ENCODE results near the gene MDN1.
"Not testable (repeated sequence)": the region's sequence is repeated elsewhere in the genome, so short reads cannot be mapped to it uniquely, and the experiment has no call there.

Gene MDN1

DNA sequence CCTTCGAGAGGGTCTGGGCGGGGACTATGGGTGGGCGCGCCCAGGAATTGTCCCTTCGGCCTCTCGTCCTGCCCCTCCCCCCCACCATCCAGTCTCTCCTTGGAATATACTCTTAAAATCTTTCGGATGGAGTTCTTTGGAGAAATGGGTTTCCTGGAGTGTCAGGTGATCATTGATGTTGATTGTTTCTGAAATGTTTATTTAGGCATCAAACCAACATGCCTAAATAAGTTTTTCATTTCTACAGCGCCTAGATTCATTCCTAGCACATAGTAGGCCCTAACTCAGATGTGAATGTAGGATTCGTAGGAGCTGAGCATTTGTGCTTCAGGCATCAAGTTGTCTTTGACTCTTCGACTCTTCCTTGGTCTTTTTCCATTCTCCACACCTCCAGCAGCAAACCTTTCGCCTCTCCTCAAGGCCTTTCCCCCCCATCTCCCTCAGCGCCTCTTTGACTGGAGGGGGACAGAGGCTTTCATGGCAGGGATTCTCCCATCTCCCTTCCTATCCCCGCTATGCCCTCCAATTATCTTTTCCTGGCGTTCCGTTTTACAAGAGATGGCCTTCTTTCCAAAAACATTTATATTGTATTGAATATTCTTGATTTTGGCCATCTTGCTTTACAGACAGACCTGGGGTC lies 10.7 kb upstream of the MDN1 start:
- no peaks in the 10 kb centered on the region for H3K9me3 ChIP-seq (ENCODE audit: control extremely low read depth in 1 of 5, control insufficient read depth in 4 of 5, insufficient read depth in 2 of 5, low read depth in 1 of 5, low read length in 4 of 5)
- DNase-seq: peak in 1 of 3 donors; percentile 4
- H3K4me1 ChIP-seq (ENCODE audit: control extremely low read depth in 1 of 4, control insufficient read depth in 4 of 4, insufficient read depth in 4 of 4, low read length in 3 of 4): peaks cover 7 to 21% (median 9%) of the 10 kb centered on the region in 4 experiments
- H3K27ac ChIP-seq (ENCODE audit: insufficient read depth in 1 of 2, low read depth in 1 of 2, low read length in 2 of 2, poor library complexity in 1 of 2, severe bottlenecking in 2 of 2): peak overlapping the region; percentile 46 to 79
- ChIA-PET CTCF (no interaction called here), POLR2A (no interaction called here)
- peak overlapping the region; percentile 86 to 98 (median 95) for H3K4me3 ChIP-seq (ENCODE audit: control insufficient read depth in 1 of 7, extremely low read depth in 1 of 7, insufficient read depth in 4 of 7, low read depth in 2 of 7, low read length in 6 of 7)
- peaks cover 0 to 14% (median 6%) of the 10 kb centered on the region in 4 experiments for H3K36me3 ChIP-seq (ENCODE audit: control insufficient read depth in 4 of 4, insufficient read depth in 4 of 4, low read length in 3 of 4)
- 50% methylated on average over 2 of the region's 15 CpGs for WGBS (ENCODE audit: insufficient coverage)
- H3K27me3 ChIP-seq (replicated peaks in 2 of 5; ENCODE audit: control insufficient read depth in 4 of 5, insufficient read depth in 5 of 5, low read length in 4 of 5): no peaks in the 10 kb centered on the region

DNA sequence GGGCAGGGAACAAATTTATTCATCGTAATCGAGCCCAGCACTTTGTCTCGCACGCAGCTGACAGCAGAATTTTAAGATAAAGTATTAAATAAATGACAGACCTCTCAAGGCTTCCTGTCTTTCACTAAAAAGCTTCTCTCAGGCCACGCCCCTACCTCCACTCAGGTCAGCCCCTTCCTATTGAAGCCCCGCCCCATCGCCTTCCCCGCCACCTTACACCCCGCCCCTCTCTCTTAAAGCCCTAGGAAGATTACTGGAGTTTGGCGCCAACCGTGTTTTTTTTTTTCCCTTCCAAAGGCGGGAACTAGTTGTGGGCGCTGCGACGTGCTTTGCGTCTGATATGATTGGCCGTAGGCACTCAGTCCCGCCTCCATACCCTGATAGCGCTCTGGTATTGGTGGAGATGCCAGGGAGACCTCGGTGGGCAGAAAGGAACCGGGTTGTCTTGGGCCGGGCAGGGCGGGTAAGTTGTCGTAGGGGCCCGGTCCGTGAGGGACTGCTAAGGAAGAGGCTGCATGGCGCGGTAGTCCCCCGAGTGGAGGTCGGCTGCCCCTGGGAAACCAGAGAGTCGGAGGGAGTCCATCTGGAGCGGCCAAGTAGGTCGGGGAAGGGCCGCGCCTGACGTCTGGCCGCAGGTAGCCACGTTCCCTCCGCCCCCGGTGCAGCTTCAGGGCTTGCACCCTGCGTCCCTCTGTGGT lies 10.0 kb upstream of the MDN1 start, which contains the start of gene CASP8AP2:
CASP8AP2 (plus strand) TSS at position 409 of the 698 bp plus-strand sequence.
- ChIA-PET CTCF (interaction anchor here (0.9 to 2.2 kb wide), 2 partner anchors 10 to 17 kb away, joined by 3 to 14 read pairs; partner anchors contain the start of gene MDN1), POLR2A (interaction anchor here (1.0 kb wide), 1 partner anchor 10 kb away, joined by 5 read pairs; the partner anchor contains the start of gene MDN1)
- Histone ChIP-seq H3K36me3 (ENCODE audit: control insufficient read depth in 4 of 4, insufficient read depth in 4 of 4, low read length in 3 of 4) (peaks cover 0 to 12% (median 6%) of the 10 kb centered on the region in 4 experiments), H3K4me3 (ENCODE audit: control insufficient read depth in 1 of 7, extremely low read depth in 1 of 7, insufficient read depth in 4 of 7, low read depth in 2 of 7, low read length in 6 of 7) (peak within 1 kb of the TSS; percentile 86 to 99 (median 96)), H3K4me1 (ENCODE audit: control extremely low read depth in 1 of 4, control insufficient read depth in 4 of 4, insufficient read depth in 4 of 4, low read length in 3 of 4) (peaks cover 7 to 21% (median 9%) of the 10 kb centered on the region in 4 experiments), H3K9me3 (ENCODE audit: control extremely low read depth in 1 of 5, control insufficient read depth in 4 of 5, insufficient read depth in 2 of 5, low read depth in 1 of 5, low read length in 4 of 5) (no peaks in the 10 kb centered on the region), H3K27me3 (replicated peaks in 2 of 5; ENCODE audit: control insufficient read depth in 4 of 5, insufficient read depth in 5 of 5, low read length in 4 of 5) (no peaks in the 10 kb centered on the region), H3K27ac (ENCODE audit: insufficient read depth in 1 of 2, low read depth in 1 of 2, low read length in 2 of 2, poor library complexity in 1 of 2, severe bottlenecking in 2 of 2) (peak within 1 kb of the TSS; percentile 79 to 89)
- WGBS (ENCODE audit: insufficient coverage): 0% methylated on average over 36 of the region's 41 CpGs
- peak; percentile 100 for DNase-seq

DNA sequence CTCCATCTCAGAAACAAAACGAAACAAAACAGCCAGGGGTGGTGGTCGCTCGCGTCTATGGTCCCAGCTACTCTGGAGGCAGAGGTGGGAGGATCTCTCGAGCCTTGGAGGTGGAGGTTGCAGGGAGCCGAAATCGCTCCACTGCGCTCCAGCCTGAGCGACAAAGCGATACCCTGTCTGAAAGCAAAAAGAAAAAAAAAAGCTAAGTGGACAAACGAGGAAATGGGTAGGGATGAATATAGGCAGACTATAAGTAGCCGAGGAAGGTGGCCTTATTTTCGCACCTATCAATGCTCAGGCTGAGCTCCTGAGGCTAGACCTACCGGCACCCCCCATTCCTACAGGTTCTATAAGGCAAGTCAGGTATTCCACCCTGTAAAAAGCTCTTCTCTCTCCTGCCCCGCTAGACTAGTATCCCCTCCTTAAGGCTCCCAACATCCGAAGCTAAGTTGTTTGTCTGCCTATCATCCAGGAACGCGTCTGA lies 9.4 kb upstream of the MDN1 start:
- Histone ChIP-seq H3K9me3 (ENCODE audit: control extremely low read depth in 1 of 5, control insufficient read depth in 4 of 5, insufficient read depth in 2 of 5, low read depth in 1 of 5, low read length in 4 of 5) (no peaks in the 10 kb centered on the region), H3K4me3 (ENCODE audit: control insufficient read depth in 1 of 7, extremely low read depth in 1 of 7, insufficient read depth in 4 of 7, low read depth in 2 of 7, low read length in 6 of 7) (peak overlapping the region; percentile 77 to 99 (median 96)), H3K4me1 (ENCODE audit: control extremely low read depth in 1 of 4, control insufficient read depth in 4 of 4, insufficient read depth in 4 of 4, low read length in 3 of 4) (peaks cover 7 to 21% (median 9%) of the 10 kb centered on the region in 4 experiments), H3K27ac (ENCODE audit: insufficient read depth in 1 of 2, low read depth in 1 of 2, low read length in 2 of 2, poor library complexity in 1 of 2, severe bottlenecking in 2 of 2) (peak overlapping the region; percentile 79 to 89), H3K36me3 (ENCODE audit: control insufficient read depth in 4 of 4, insufficient read depth in 4 of 4, low read length in 3 of 4) (peaks cover 0 to 12% (median 5%) of the 10 kb centered on the region in 4 experiments), H3K27me3 (replicated peaks in 2 of 5; ENCODE audit: control insufficient read depth in 4 of 5, insufficient read depth in 5 of 5, low read length in 4 of 5) (no peaks in the 10 kb centered on the region)
- POLR2A ChIA-PET: interaction anchor here (1.0 kb wide), 1 partner anchor 9 kb away, joined by 5 read pairs; the partner anchor contains the start of gene MDN1
- peak in 1 of 3 donors; percentile 60 for DNase-seq
- 2% methylated on average over 13 of the region's 18 CpGs for WGBS (ENCODE audit: insufficient coverage)
- CTCF ChIA-PET: interaction anchor here (0.9 to 2.2 kb wide), 3 partner anchors 9 to 36 kb away, joined by 3 to 14 read pairs (median 3); partner anchors contain the start of gene MDN1

DNA sequence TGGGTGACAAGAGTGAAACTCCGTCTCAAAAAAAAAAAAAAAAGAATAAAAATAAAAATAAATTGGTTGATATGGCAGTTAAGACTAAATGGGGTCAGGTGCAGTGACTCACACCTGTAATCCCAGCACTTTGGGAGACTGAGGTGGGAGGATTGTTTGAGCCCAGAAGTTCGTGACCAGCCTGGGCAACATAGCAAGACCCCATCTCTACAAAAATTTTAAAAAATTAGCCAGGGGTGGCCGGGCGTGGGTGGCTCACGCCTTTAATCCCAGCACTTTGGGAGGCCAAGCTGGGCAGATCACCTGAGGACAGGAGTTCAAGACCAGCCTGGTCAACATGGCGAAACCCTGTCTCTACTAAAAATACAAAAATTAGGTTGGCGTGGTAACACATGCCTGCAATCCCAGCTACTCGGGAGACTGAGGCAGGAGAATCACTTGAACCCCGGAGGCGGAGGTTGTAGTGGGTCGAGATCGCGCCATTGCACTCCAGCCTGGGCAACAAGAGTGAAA lies 8.9 kb upstream of the MDN1 start:
- not testable (repeated sequence) for H3K27me3 ChIP-seq (replicated peaks in 2 of 5; ENCODE audit: control insufficient read depth in 4 of 5, insufficient read depth in 5 of 5, low read length in 4 of 5); DNase-seq; H3K9me3 ChIP-seq (ENCODE audit: control extremely low read depth in 1 of 5, control insufficient read depth in 4 of 5, insufficient read depth in 2 of 5, low read depth in 1 of 5, low read length in 4 of 5)
- peak overlapping the region; percentile 79 to 89 for H3K27ac ChIP-seq (ENCODE audit: insufficient read depth in 1 of 2, low read depth in 1 of 2, low read length in 2 of 2, poor library complexity in 1 of 2, severe bottlenecking in 2 of 2)
- ChIA-PET POLR2A (interaction anchor here (1.0 kb wide), 1 partner anchor 9 kb away, joined by 5 read pairs; the partner anchor contains the start of gene MDN1), CTCF (interaction anchor here (0.9 to 2.2 kb wide), 3 partner anchors 9 to 35 kb away, joined by 3 to 14 read pairs (median 3); partner anchors contain the start of gene MDN1)
- WGBS (ENCODE audit: insufficient coverage): 64% methylated on average over 11 of the region's 13 CpGs
- peak overlapping the region; percentile 77 to 99 (median 96) for H3K4me3 ChIP-seq (ENCODE audit: control insufficient read depth in 1 of 7, extremely low read depth in 1 of 7, insufficient read depth in 4 of 7, low read depth in 2 of 7, low read length in 6 of 7)
- H3K4me1 ChIP-seq (ENCODE audit: control extremely low read depth in 1 of 4, control insufficient read depth in 4 of 4, insufficient read depth in 4 of 4, low read length in 3 of 4): peaks cover 7 to 21% (median 9%) of the 10 kb centered on the region in 4 experiments
- H3K36me3 ChIP-seq (ENCODE audit: control insufficient read depth in 4 of 4, insufficient read depth in 4 of 4, low read length in 3 of 4): peaks cover 0 to 11% (median 4%) of the 10 kb centered on the region in 4 experiments

DNA sequence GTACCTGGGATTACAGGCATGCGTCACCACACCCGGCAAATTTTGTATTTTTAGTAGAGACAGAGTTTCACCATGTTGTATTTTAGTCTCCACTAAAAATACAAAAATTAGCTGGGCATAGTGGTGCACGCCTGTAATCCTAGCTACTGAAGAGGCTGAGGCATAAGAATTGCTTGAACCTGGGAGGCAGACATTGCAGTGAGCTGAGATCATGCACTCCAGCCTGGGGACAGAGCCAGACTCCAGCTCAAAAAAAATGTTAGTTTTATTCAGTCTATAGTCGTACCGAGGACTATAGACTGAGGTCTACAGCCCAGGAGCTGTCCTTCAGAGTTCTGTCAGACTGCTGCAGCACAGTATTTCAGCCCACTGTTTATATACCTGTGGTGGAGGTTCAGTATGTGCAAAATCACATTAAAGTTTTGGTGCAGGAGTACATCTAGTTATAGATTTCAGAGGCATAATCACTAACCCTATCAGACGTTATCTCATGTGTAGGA lies 6.5 kb upstream of the MDN1 start:
- no peaks in the 10 kb centered on the region for H3K27me3 ChIP-seq (replicated peaks in 2 of 5; ENCODE audit: control insufficient read depth in 4 of 5, insufficient read depth in 5 of 5, low read length in 4 of 5)
- no peaks in the 10 kb centered on the region for H3K9me3 ChIP-seq (ENCODE audit: control extremely low read depth in 1 of 5, control insufficient read depth in 4 of 5, insufficient read depth in 2 of 5, low read depth in 1 of 5, low read length in 4 of 5)
- H3K36me3 ChIP-seq (ENCODE audit: control insufficient read depth in 4 of 4, insufficient read depth in 4 of 4, low read length in 3 of 4): peaks cover 0 to under 1% (median 0%) of the 10 kb centered on the region in 4 experiments
- peaks cover 7 to 17% (median 9%) of the 10 kb centered on the region in 4 experiments for H3K4me1 ChIP-seq (ENCODE audit: control extremely low read depth in 1 of 4, control insufficient read depth in 4 of 4, insufficient read depth in 4 of 4, low read length in 3 of 4)
- DNase-seq: no peak
- ChIA-PET CTCF (no interaction called here), POLR2A (no interaction called here)
- H3K4me3 ChIP-seq (ENCODE audit: control insufficient read depth in 1 of 7, extremely low read depth in 1 of 7, insufficient read depth in 4 of 7, low read depth in 2 of 7, low read length in 6 of 7): no peak overlapping the region
- no CpG with 5 or more reads among the region's 6 CpGs for WGBS (ENCODE audit: insufficient coverage)
- H3K27ac ChIP-seq (ENCODE audit: insufficient read depth in 1 of 2, low read depth in 1 of 2, low read length in 2 of 2, poor library complexity in 1 of 2, severe bottlenecking in 2 of 2): no peak overlapping the region

DNA sequence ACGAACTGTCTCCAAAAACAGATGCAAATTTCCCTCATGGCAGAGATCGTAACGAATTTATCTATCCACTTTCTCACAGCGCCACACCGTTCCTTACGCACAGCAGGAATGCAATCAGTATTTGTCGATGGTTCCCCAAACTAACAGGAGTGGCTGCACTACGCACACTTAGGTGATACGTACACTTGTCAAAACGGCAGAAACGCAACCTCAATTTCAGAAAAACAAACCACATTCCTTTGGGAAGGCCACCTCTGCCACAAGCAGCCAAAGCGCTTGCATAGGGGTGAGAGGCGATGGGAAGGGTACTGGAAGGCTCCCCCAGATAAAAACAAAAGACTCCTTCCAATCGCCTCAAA lies 638 bp downstream of the MDN1 start:
- peak overlapping the region; percentile 58 to 81 for H3K27ac ChIP-seq (ENCODE audit: insufficient read depth in 1 of 2, low read depth in 1 of 2, low read length in 2 of 2, poor library complexity in 1 of 2, severe bottlenecking in 2 of 2)
- POLR2A ChIA-PET: interaction anchor here (1.5 kb wide), 1 partner anchor 11 kb away, joined by 3 read pairs; no protein-coding TSS in a partner anchor
- peaks cover 7 to 23% (median 14%) of the 10 kb centered on the region in 4 experiments for H3K4me1 ChIP-seq (ENCODE audit: control extremely low read depth in 1 of 4, control insufficient read depth in 4 of 4, insufficient read depth in 4 of 4, low read length in 3 of 4)
- no peaks in the 10 kb centered on the region for H3K27me3 ChIP-seq (replicated peaks in 2 of 5; ENCODE audit: control insufficient read depth in 4 of 5, insufficient read depth in 5 of 5, low read length in 4 of 5)
- no peaks in the 10 kb centered on the region for H3K9me3 ChIP-seq (ENCODE audit: control extremely low read depth in 1 of 5, control insufficient read depth in 4 of 5, insufficient read depth in 2 of 5, low read depth in 1 of 5, low read length in 4 of 5)
- CTCF ChIA-PET: interaction anchor here (0.5 to 2.7 kb wide), 5 partner anchors 10 to 53 kb away, joined by 3 to 16 read pairs (median 6); partner anchors contain the start of gene CASP8AP2
- peaks cover 0 to 7% (median 0%) of the 10 kb centered on the region in 4 experiments for H3K36me3 ChIP-seq (ENCODE audit: control insufficient read depth in 4 of 4, insufficient read depth in 4 of 4, low read length in 3 of 4)
- H3K4me3 ChIP-seq (ENCODE audit: control insufficient read depth in 1 of 7, extremely low read depth in 1 of 7, insufficient read depth in 4 of 7, low read depth in 2 of 7, low read length in 6 of 7): peak overlapping the region; percentile 81 to 99 (median 93)
- peak; percentile 58 to 77 (median 70) for DNase-seq
- 0% methylated on average over 8 of the region's 14 CpGs for WGBS (ENCODE audit: insufficient coverage)

Data from common myeloid progenitor, CD34-positive (primary cell).